GM12878 (cell line): ENCODE results near the gene SHOC1. TPM values are rescaled to one million over a fixed set of nuclear protein-coding genes. Genes with fewer than 3 reads are reported as not detected.

Experiments
- CBX5 ChIP-seq: sonication (generic); IDR thresholded peaks from 2 replicates; pipeline ENCODE4 v1.6.1; 2016; ENCODE audit warnings: low read depth, moderate library complexity, mild to moderate bottlenecking, inconsistent platforms
- EGR1 ChIP-seq, 2 experiments: IDR thresholded peaks; 1 replicate in 1 of 2; 2 replicates in 1 of 2; pipeline ENCODE4 v1.6.1; 2011 to 2012; ENCODE audit warnings: low read depth in 2 of 2, low read length in 2 of 2, borderline replicate concordance in 1 of 2, mild to moderate bottlenecking in 1 of 2, moderate library complexity in 1 of 2
- FOXK2 ChIP-seq: fragments of 450-650 bp; IDR thresholded peaks from 2 replicates; pipeline ENCODE4 v1.6.1; 2017; ENCODE audit warnings: mild to moderate bottlenecking, moderate library complexity
- FOXM1 ChIP-seq: IDR thresholded peaks from 2 replicates; pipeline ENCODE4 v1.6.1; 2012; ENCODE audit warnings: low read depth, mild to moderate bottlenecking, inconsistent platforms, low read length, moderate library complexity
- GATAD2B ChIP-seq: fragments of 450-650 bp; conservative IDR thresholded peaks from 2 replicates; pipeline ENCODE4 v1.6.1; 2017; ENCODE audit warnings: low read depth, mild to moderate bottlenecking, moderate library complexity
- HDAC2 ChIP-seq: fragments of 200-600 bp; sonication (generic); IDR thresholded peaks from 2 replicates; pipeline ENCODE4 v1.6.1; 2017
- IKZF1 ChIP-seq: fragments of 450-650 bp; conservative IDR thresholded peaks from 2 replicates; pipeline ENCODE4 v1.6.1; 2017; ENCODE audit warnings: antibody characterized with exemption, mild to moderate bottlenecking
- KLF5 ChIP-seq: fragments of 450-650 bp; IDR thresholded peaks from 2 replicates; pipeline ENCODE4 v1.6.1; 2014; ENCODE audit warnings: mild to moderate bottlenecking; ENCODE audit not compliant: partially characterized antibody
- MTA2 ChIP-seq: fragments of 450-650 bp; IDR thresholded peaks from 2 replicates; pipeline ENCODE4 v1.6.1; 2016; ENCODE audit warnings: low read depth, mild to moderate bottlenecking, moderate library complexity
- NBN ChIP-seq: fragments of 450-650 bp; IDR thresholded peaks from 2 replicates; pipeline ENCODE4 v1.6.1; 2016
- NR2C1 ChIP-seq: fragments of 450-650 bp; IDR thresholded peaks from 2 replicates; pipeline ENCODE4 v1.6.1; 2017; ENCODE audit warnings: antibody characterized with exemption, mild to moderate bottlenecking, moderate library complexity
- RAD21 ChIP-seq: IDR thresholded peaks from 2 replicates; pipeline ENCODE4 v1.6.1; 2011; ENCODE audit warnings: mild to moderate bottlenecking, low read depth, low read length, moderate library complexity; ENCODE audit not compliant: insufficient read depth
- RELA ChIP-seq: fragments of 450-650 bp; IDR thresholded peaks from 2 replicates; pipeline ENCODE4 v1.8.0; 2014; ENCODE audit warnings: borderline replicate concordance; ENCODE audit not compliant: partially characterized antibody
- SIX5 ChIP-seq: IDR thresholded peaks from 2 replicates; pipeline ENCODE4 v1.6.1; 2011; ENCODE audit warnings: mild to moderate bottlenecking, low read depth, low read length, moderate library complexity; ENCODE audit not compliant: severe bottlenecking
- SREBF1 ChIP-seq: IDR thresholded peaks from 2 replicates; pipeline ENCODE4 v1.6.1; 2012; ENCODE audit warnings: mild to moderate bottlenecking, low read length
- SUPT20H ChIP-seq: IDR thresholded peaks from 2 replicates; pipeline ENCODE4 v1.6.1; 2011; ENCODE audit warnings: low read depth, mild to moderate bottlenecking, low read length, moderate library complexity, borderline replicate concordance; ENCODE audit not compliant: control insufficient read depth
- ZNF217 ChIP-seq: fragments of 450-650 bp; IDR thresholded peaks from 2 replicates; pipeline ENCODE4 v1.6.1; 2017; ENCODE audit warnings: antibody characterized with exemption, mild to moderate bottlenecking
- ZNF274 ChIP-seq: IDR thresholded peaks from one replicate; pipeline ENCODE4 v1.8.0; 2011; ENCODE audit not compliant: insufficient read length, insufficient read depth
- ZNF622 ChIP-seq: fragments of 450-650 bp; IDR thresholded peaks from 2 replicates; pipeline ENCODE4 v1.6.1; 2017; ENCODE audit warnings: mild to moderate bottlenecking, inconsistent platforms
- polyA plus RNA-seq, 11 experiments: library from polyadenylated mRNA; depleted of rRNA in 4 of 11; unstranded in 6 of 11; stranded (reverse) in 5 of 11; fragments of >200 nt; fragmentation: Nextera tagmentation in 4 of 11; fragmentation: Illumina TruSeq in 1 of 11; extraction: Ambion mirVana in 4 of 11; extraction: Trizol in 1 of 11; gene quantifications; 1 replicate in 1 of 11; 2 replicates in 10 of 11; pipeline versions ENCODE4 v1.2.1 to v1.2.3, GENCODE V29; 2011 to 2016; ENCODE audit warnings: inconsistent platforms in 2 of 11, missing spikeins in 2 of 11, low read depth in 1 of 11
- total RNA-seq, 4 experiments: library from RNA; depleted of rRNA in 3 of 4; stranded (reverse); fragments of >200 nt in 3 of 4; fragmentation: Illumina TruSeq in 1 of 4; extraction: Trizol in 1 of 4; gene quantifications; 2 replicates each; pipeline versions ENCODE4 v1.2.1 to v1.2.3, GENCODE V29; 2013 to 2021
- TF ChIP-seq, protein P1 (sequence below), 3 experiments: IDR thresholded peaks in 2 of 3; conservative IDR thresholded peaks in 1 of 3; 2 replicates each; pipeline ENCODE4 v1.5.1; 2011; ENCODE audit warnings: low read depth in 3 of 3, low read length in 3 of 3, mild to moderate bottlenecking in 3 of 3, control low read depth in 2 of 3, moderate library complexity in 2 of 3, inconsistent platforms in 1 of 3, mixed read lengths in 1 of 3; ENCODE audit not compliant: control insufficient read depth in 2 of 3, insufficient read depth in 1 of 3; ENCODE audit errors: extremely low read depth in 1 of 3
- TF ChIP-seq, protein P2 (sequence below): fragments of 450-650 bp; IDR thresholded peaks from 2 replicates; pipeline ENCODE4 v1.6.1; 2017; ENCODE audit warnings: antibody characterized with exemption, mild to moderate bottlenecking, moderate library complexity
- TF ChIP-seq, protein P3 (sequence below): IDR thresholded peaks from 2 replicates; pipeline ENCODE4 v1.6.1; 2012; ENCODE audit warnings: low read depth, low read length, improper control_type of control experiment
- TF ChIP-seq, protein P4 (sequence below): IDR thresholded peaks from 2 replicates; pipeline ENCODE4 v1.6.1; 2012; ENCODE audit warnings: low read depth, low read length, improper control_type of control experiment
- TF ChIP-seq, protein P5 (sequence below): IDR thresholded peaks from 2 replicates; pipeline ENCODE4 v1.6.1; 2012; ENCODE audit warnings: low read depth, low read length, improper control_type of control experiment

The SHOC1 gene
- total and polyA plus RNA-seq, 10 of the 15 experiments (the other 5 are each of a cell fraction or from before 2014, with no cell fraction given) = under 0.01 to 0.11 (median 0.04) TPM; not detected in 3

DNA sequence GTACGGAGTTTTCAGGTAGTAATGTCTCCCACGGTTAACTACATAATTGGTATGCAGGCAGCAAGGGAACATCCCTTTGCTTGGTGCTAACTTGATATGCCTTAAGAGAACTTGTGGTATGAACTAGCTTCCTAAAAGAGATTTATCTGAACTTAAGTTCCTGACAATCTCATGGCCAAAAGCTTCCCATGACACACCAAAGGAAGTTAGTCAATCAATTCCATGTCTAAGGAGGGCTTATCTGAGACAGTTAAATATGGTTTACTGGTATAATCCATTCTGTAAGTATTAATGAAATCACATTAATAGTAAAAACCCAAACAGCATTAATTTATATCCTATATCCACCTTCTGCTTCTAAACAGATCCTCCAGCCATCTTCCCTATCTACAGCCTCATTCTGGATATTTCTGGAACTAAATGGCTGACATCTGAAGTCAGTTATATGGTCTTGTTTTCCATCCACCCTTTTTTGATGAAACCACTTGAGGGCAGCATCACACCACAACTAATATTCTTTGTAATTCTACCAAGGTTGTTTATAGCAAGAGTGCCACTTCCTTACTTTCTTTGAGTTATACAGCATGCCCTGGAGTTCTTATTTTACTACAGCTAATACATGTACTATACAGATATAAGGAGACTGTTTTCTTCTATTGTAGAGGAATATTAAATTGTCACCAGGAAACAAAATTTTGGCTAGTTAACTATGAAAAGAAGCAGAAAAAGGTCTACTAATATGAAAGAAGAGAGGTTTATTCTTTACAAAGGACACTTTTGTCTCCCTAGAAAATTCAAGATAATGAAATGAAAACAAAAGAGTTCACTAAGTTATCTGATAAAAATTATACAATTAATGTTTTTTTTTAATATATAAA, 34.7 kb downstream of the SHOC1 start (continued):
- TF ChIP-seq, protein P1, sequence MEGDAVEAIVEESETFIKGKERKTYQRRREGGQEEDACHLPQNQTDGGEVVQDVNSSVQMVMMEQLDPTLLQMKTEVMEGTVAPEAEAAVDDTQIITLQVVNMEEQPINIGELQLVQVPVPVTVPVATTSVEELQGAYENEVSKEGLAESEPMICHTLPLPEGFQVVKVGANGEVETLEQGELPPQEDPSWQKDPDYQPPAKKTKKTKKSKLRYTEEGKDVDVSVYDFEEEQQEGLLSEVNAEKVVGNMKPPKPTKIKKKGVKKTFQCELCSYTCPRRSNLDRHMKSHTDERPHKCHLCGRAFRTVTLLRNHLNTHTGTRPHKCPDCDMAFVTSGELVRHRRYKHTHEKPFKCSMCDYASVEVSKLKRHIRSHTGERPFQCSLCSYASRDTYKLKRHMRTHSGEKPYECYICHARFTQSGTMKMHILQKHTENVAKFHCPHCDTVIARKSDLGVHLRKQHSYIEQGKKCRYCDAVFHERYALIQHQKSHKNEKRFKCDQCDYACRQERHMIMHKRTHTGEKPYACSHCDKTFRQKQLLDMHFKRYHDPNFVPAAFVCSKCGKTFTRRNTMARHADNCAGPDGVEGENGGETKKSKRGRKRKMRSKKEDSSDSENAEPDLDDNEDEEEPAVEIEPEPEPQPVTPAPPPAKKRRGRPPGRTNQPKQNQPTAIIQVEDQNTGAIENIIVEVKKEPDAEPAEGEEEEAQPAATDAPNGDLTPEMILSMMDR (IDR thresholded peaks at IDR 0.05 in 2 of 3, conservative IDR thresholded peaks at IDR 0.05 in 1 of 3; ENCODE audit: control insufficient read depth in 2 of 3, extremely low read depth in 1 of 3, insufficient read depth in 1 of 3, low read depth in 3 of 3, low read length in 3 of 3) = peak; percentile 51 to 73 (median 56); a peak in 4 of 6 replicates
- TF ChIP-seq KLF5 (no peak), SIX5 (no peak), HDAC2 (no peak), RELA (no peak), MTA2 (no peak), ZNF622 (no peak), CBX5 (peak; percentile 31; the same call in 1 of the 2 replicates), ZNF274 (no peak), GATAD2B (no peak), NR2C1 (no peak), ZNF217 (no peak), FOXK2 (no peak), SUPT20H (no peak), RAD21 (peak; percentile 95), NBN (no peak), IKZF1 (no peak), SREBF1 (no peak), EGR1 (IDR thresholded peaks at IDR 0.05; ENCODE audit: borderline replicate concordance in 1 of 2, low read depth in 2 of 2, low read length in 2 of 2) (no peak), FOXM1 (peak; percentile 46; the same call in 1 of the 2 replicates)
- TF ChIP-seq, protein P2, sequence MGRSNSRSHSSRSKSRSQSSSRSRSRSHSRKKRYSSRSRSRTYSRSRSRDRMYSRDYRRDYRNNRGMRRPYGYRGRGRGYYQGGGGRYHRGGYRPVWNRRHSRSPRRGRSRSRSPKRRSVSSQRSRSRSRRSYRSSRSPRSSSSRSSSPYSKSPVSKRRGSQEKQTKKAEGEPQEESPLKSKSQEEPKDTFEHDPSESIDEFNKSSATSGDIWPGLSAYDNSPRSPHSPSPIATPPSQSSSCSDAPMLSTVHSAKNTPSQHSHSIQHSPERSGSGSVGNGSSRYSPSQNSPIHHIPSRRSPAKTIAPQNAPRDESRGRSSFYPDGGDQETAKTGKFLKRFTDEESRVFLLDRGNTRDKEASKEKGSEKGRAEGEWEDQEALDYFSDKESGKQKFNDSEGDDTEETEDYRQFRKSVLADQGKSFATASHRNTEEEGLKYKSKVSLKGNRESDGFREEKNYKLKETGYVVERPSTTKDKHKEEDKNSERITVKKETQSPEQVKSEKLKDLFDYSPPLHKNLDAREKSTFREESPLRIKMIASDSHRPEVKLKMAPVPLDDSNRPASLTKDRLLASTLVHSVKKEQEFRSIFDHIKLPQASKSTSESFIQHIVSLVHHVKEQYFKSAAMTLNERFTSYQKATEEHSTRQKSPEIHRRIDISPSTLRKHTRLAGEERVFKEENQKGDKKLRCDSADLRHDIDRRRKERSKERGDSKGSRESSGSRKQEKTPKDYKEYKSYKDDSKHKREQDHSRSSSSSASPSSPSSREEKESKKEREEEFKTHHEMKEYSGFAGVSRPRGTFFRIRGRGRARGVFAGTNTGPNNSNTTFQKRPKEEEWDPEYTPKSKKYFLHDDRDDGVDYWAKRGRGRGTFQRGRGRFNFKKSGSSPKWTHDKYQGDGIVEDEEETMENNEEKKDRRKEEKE = no peak
- TF ChIP-seq, protein P3, sequence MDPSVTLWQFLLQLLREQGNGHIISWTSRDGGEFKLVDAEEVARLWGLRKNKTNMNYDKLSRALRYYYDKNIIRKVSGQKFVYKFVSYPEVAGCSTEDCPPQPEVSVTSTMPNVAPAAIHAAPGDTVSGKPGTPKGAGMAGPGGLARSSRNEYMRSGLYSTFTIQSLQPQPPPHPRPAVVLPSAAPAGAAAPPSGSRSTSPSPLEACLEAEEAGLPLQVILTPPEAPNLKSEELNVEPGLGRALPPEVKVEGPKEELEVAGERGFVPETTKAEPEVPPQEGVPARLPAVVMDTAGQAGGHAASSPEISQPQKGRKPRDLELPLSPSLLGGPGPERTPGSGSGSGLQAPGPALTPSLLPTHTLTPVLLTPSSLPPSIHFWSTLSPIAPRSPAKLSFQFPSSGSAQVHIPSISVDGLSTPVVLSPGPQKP = no peak
- TF ChIP-seq, protein P4, sequence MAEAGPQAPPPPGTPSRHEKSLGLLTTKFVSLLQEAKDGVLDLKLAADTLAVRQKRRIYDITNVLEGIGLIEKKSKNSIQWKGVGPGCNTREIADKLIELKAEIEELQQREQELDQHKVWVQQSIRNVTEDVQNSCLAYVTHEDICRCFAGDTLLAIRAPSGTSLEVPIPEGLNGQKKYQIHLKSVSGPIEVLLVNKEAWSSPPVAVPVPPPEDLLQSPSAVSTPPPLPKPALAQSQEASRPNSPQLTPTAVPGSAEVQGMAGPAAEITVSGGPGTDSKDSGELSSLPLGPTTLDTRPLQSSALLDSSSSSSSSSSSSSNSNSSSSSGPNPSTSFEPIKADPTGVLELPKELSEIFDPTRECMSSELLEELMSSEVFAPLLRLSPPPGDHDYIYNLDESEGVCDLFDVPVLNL = no peak
- TF ChIP-seq, protein P5, sequence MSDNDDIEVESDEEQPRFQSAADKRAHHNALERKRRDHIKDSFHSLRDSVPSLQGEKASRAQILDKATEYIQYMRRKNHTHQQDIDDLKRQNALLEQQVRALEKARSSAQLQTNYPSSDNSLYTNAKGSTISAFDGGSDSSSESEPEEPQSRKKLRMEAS = no peak
